ENCODE data around the gene GPD1L.

- TF ChIP-seq, protein P1, sequence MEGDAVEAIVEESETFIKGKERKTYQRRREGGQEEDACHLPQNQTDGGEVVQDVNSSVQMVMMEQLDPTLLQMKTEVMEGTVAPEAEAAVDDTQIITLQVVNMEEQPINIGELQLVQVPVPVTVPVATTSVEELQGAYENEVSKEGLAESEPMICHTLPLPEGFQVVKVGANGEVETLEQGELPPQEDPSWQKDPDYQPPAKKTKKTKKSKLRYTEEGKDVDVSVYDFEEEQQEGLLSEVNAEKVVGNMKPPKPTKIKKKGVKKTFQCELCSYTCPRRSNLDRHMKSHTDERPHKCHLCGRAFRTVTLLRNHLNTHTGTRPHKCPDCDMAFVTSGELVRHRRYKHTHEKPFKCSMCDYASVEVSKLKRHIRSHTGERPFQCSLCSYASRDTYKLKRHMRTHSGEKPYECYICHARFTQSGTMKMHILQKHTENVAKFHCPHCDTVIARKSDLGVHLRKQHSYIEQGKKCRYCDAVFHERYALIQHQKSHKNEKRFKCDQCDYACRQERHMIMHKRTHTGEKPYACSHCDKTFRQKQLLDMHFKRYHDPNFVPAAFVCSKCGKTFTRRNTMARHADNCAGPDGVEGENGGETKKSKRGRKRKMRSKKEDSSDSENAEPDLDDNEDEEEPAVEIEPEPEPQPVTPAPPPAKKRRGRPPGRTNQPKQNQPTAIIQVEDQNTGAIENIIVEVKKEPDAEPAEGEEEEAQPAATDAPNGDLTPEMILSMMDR (IDR thresholded peaks at IDR 0.05; ENCODE audit: insufficient read depth, low read depth, low read length), result no peak
- TF ChIP-seq EZH2 (IDR thresholded peaks at IDR 0.05; ENCODE audit: insufficient read depth, low read length), result no peak
These were observed 1.9 kb upstream of the GPD1L start for GRCh38 chr3:32104492-32104891.

All from astrocyte (in vitro differentiated cells and primary cell).